Raji (cell line): ENCODE data around the gene MT1A.

Source experiments
- POLR2A ChIP-seq: IDR thresholded peaks from 2 replicates; pipeline ENCODE4 v1.6.1; 2011; ENCODE audit warnings: low read depth, low read length, control low read depth; ENCODE audit not compliant: insufficient read depth

Gene MT1A

DNA sequence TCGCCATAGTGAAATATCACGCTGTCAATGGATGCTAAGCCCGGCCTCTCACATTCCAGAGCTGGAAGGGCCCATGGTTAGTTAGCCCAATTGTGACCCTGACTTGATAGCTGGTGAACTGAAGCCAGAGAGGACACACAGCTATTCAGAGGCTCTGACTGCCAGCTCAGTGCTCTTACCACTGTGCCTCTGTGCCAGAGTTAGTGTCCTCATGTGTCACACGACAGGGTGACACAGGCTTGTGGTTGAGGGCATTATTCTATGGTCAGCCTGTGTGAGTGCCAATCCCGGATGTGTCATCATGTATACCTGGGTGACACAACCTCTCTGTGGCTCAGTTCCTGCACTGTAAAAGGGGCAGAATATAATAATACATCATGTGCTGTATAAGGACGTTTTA, 41.4 kb downstream of the MT1A start:
- no peak for TF ChIP-seq POLR2A

DNA sequence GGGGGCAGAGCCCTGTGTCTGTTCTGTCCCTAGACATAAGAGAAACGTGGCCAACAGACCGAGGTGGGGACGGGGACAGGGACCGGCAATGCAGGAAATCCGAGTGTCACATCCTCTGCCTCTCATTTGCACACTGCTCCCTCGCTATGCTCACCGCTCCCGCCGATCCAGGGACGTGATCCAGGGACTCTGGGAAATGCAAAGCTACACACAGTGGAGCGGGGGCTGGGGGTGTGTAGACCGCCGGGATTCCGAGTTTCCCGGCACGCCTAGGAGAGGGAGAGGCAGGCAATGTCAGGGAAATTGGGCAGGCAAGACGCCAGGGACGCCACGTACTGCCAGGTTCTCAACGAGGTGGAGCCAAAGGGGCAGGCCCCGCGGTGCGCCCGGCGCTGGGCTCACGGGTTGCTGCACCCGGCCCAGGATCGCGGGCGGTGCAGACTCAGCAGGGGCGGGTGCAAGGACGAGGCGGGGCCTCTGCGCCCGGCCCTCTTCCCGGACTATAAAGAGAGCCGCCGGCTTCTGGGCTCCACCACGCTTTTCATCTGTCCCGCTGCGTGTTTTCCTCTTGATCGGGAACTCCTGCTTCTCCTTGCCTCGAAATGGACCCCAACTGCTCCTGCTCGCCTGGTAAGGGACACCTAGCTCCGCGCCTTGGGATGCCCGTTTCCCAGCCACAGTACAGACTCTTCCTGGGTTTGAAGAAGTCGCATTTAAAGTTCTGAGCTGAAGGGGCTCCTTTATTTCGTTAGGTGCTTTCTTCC, 43.7 kb downstream of the MT1A start, which contains the start of gene MT1X:
Gene MT1X, plus strand, starts transcription at position 532 of the 764 bp plus-strand sequence. Its CDS starts 71 bp downstream, at position 603.
- peak; percentile 93 for TF ChIP-seq POLR2A

DNA sequence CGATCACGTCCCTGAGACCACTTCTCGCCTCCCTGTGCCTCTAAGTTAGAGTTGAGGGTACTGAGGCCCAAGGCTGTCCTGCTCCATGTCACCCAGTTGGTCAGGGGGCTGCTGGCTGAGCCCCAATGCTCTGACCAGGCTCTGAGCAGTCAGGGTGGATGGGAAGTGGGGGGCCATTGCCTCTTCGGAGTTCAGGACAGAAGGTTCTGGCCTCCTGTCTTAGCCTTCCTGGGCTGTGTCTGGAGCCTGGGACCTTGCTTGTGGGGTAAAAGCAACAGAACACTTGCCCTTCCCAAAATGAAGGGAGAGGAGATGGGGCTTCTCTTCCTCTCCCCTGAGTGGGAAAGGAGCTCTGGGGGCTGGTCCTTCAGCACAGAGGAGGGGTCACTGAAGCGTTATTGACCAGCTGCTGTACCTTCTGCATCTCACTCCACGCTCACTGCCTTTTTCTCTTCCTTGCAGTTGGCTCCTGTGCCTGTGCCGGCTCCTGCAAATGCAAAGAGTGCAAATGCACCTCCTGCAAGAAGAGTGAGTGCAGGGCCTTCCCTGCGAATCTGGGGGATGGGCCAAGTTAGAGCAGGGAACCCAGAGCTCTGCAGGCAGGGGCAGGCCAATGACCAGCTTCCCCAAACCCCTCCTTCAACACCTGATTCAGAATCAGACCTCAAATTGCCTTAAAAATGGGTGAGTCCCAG, 44.4 kb downstream of the MT1A start:
- no peak for TF ChIP-seq POLR2A

DNA sequence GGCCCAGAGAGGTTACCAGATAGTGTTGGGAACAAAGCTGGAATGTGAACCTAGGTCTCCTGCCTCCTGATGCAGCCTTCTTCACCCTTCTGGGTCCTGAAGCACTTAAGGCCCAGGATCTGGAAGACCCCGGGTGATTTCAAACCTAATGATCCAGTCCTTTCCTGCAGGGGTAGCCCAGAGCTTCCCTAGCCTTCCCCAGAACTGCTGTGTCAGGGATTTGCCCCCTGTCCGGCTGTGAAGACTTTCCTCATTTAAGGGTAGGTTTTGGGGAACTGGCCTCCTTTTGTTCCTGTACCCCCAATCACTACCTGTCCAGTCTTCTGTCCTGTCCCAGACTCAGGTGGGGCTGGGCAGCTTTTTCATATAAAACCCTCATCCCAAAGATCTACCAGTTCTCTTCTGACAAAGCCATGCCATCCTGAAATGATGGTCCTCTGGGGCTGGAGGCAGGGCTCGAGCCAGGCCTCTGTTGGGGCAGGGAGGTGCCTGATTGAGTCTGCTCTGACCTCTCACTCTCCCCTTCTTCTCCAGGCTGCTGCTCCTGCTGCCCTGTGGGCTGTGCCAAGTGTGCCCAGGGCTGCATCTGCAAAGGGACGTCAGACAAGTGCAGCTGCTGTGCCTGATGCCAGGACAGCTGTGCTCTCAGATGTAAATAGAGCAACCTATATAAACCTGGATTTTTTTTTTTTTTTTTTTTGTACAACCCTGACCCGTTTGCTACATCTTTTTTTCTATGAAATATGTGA, 45.1 kb downstream of the MT1A start:
- TF ChIP-seq POLR2A, result no peak

DNA sequence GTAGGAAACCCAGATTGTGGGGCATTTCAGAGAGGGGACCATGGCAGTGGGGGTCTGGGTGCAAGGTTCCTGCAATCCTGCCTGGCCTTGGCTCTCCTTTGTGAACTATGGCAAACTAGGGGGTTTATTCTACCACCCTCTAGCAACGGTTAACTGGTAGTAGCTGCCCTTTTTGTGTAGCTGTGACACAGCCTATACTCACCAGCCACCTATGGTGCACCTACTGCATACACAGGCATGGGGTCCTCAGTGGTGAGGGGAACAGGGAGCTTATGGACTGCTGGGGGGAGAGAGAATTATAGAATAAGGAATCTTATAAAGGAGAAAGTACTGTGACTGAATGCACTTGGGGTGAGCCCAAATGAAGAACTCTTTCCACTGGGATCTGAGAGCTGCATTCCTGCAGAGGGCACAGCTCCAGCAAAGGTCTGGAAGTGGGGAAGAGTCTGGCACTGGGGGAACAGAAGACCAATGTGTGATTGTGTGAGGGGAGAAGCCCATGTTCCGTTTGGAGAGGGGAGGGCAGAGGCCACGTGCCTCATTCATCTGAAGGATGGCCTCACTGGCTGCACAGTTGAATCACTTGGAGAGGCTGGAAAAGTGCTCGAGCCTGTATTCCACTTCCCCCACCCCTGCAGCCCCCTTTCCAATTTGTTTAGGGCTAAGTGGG, 45.9 kb downstream of the MT1A start:
- no peak for TF ChIP-seq POLR2A

DNA sequence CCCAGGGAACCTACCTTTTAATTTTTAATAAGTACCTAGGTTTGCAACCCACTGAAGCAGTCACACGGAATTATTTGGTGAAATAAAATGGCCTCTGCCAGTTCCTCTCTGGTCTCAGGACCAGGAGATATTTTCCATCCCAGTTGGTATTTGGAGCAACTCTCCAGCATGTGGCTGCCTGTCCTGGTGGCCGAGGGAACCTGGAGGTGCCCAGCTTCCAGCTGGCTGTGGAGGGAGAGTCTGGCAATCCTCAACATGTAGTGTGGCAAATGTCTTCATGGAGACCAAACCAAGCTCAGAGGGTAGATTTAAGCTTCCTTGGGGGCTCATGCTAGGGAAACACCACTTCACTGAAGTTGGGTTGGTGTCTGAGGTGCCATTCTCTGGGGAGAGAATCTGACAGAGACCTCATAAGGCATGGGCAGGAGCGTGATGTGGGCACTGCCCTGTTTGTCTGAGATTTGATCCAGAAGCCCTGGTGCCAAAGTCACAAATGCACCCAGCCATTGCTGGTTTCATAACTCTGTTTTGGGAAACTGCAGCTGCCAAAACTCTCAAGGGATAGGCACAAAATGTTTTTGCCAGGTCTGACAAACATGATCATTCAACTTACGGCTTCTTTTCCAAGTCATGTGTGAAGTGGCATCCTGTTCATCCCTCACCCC, 46.6 kb downstream of the MT1A start:
- no peak for TF ChIP-seq POLR2A

DNA sequence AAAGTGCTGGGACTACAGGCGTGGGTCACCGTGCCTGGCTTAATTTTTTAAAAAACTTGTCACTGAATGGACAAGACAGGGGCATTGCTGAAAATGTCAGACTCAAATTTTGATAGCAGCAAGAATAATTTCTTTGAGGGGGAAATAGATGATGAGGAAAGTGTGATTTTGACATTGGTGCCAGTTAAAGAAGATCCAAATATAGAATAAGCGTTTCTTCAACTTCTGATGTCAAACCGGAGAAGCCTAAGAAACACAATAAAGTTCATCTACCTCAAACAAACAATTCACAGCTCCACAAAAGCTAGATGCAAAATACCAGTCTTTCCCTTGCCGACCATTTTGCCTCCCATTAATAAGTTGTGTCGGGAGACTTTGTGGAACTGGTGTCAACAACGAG, 48.3 kb downstream of the MT1A start:
- no peak for TF ChIP-seq POLR2A

DNA sequence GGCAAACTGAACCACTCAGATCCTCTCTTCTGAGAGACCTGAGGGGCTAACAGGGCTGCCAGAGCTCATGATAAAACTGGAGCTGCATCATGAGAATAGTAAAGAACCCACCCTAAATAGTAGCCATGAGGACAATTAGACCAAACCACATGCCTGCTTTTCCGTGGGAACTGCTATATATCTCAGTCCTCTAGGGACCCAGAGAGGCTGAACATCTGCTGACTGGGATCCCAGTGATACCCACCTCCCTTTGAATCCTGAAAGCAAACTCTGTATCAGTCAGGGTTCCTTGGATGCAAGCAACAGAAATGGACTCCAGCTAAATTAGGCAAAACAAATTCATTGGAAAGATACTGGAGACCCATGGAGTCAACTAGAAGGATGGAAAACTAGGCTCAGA, 50.3 kb downstream of the MT1A start:
- TF ChIP-seq POLR2A, result no peak

DNA sequence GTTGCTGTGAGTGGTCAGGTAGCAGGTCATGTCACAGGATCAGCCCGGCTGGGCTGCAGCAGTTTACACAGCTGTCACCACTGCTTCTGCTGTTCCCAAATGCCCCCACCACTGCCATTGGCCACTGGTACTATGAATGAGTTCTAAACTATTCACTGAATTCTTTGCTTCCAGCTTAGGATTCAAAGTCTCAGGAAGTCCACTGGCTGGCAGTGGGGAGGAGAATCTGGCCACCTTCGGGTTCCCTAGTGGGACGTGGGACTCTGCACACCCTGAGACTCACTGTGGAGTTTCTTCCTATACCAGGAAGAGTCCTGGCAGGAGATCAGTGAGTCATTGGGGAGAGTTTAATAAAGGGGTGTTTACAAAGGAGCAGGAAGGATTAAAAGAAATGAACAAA, 50.7 kb downstream of the MT1A start:
- no peak for TF ChIP-seq POLR2A
